ENCODE data around the gene CRIP2.

GRCh38 chr14:105447651-105448640 is 26.7 kb upstream of the CRIP2 start:
- TF ChIP-seq, protein P1, sequence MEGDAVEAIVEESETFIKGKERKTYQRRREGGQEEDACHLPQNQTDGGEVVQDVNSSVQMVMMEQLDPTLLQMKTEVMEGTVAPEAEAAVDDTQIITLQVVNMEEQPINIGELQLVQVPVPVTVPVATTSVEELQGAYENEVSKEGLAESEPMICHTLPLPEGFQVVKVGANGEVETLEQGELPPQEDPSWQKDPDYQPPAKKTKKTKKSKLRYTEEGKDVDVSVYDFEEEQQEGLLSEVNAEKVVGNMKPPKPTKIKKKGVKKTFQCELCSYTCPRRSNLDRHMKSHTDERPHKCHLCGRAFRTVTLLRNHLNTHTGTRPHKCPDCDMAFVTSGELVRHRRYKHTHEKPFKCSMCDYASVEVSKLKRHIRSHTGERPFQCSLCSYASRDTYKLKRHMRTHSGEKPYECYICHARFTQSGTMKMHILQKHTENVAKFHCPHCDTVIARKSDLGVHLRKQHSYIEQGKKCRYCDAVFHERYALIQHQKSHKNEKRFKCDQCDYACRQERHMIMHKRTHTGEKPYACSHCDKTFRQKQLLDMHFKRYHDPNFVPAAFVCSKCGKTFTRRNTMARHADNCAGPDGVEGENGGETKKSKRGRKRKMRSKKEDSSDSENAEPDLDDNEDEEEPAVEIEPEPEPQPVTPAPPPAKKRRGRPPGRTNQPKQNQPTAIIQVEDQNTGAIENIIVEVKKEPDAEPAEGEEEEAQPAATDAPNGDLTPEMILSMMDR (IDR thresholded peaks at IDR 0.05; ENCODE audit: low read depth, low read length): no peak
- no peak for TF ChIP-seq EZH2phosphoT487 (IDR thresholded peaks at IDR 0.05; ENCODE audit: low read depth)

Measured in OCI-LY3 (cell line).